HG02938 (cell line): ENCODE measurements around the gene MRPS11.
"Not testable (repeated sequence)": the region's sequence is repeated elsewhere in the genome, so short reads cannot be mapped to it uniquely, and the experiment has no call there.

Experiments
- ATAC-seq: cut with Tn5 transposase; IDR thresholded peaks from one replicate; pipeline ENCODE4 v1.9.1; 2021; ENCODE audit warnings: mild to moderate bottlenecking, moderate library complexity; ENCODE audit not compliant: unreplicated experiment

The MRPS11 gene

GRCh38 chr15:88489321-88489720 lies 21.8 kb downstream of the MRPS11 start:
- no peak for ATAC-seq

GRCh38 chr15:88490036-88490435 lies 22.5 kb downstream of the MRPS11 start:
- ATAC-seq, result no peak

GRCh38 chr15:88491158-88491557 lies 23.6 kb downstream of the MRPS11 start:
- no peak for ATAC-seq

- ATAC-seq, result no peak
Observed at GRCh38 chr15:88493844-88494243, 26.3 kb downstream of the MRPS11 start.

GRCh38 chr15:88497109-88497765 lies 29.7 kb downstream of the MRPS11 start:
- ATAC-seq, result no peak

GRCh38 chr15:88498996-88499395 lies 31.5 kb downstream of the MRPS11 start:
- ATAC-seq, result no peak

GRCh38 chr15:88504445-88504844 lies 36.9 kb downstream of the MRPS11 start:
- ATAC-seq, result no peak

- no peak for ATAC-seq
Observed at GRCh38 chr15:88505721-88506120, 38.2 kb downstream of the MRPS11 start.

GRCh38 chr15:88506628-88507027 lies 39.1 kb downstream of the MRPS11 start:
- ATAC-seq, result no peak

GRCh38 chr15:88509321-88509720 lies 41.8 kb downstream of the MRPS11 start:
- ATAC-seq, result no peak

GRCh38 chr15:88509964-88510363 lies 42.5 kb downstream of the MRPS11 start:
- ATAC-seq, result peak; percentile 59

GRCh38 chr15:88511161-88511560 lies 43.7 kb downstream of the MRPS11 start:
- ATAC-seq, result no peak

GRCh38 chr15:88512078-88512477 lies 44.6 kb downstream of the MRPS11 start:
- no peak for ATAC-seq

GRCh38 chr15:88512601-88513000 lies 45.1 kb downstream of the MRPS11 start:
- no peak for ATAC-seq

- no peak for ATAC-seq
Observed at GRCh38 chr15:88513195-88513594, 45.7 kb downstream of the MRPS11 start.

GRCh38 chr15:88518903-88519302 lies 51.4 kb downstream of the MRPS11 start:
- no peak for ATAC-seq

- ATAC-seq, result not testable (repeated sequence)
Observed at GRCh38 chr15:88524094-88524493, 56.6 kb downstream of the MRPS11 start.

GRCh38 chr15:88525418-88525817 lies 57.9 kb downstream of the MRPS11 start:
- no peak for ATAC-seq

GRCh38 chr15:88526247-88526879 lies 58.9 kb downstream of the MRPS11 start:
- ATAC-seq, result no peak

- ATAC-seq, result no peak
Observed at GRCh38 chr15:88529021-88529630, 61.6 kb downstream of the MRPS11 start.
